ENCODE measurements around the gene FDX2. TPM values are rescaled to one million over a fixed set of nuclear protein-coding genes. Genes with fewer than 3 reads are reported as not detected.

Gene FDX2
- total and polyA plus RNA-seq, 2 of the 13 experiments (the other 11 are each of a cell fraction or from before 2014, with no cell fraction given), result 21.0 to 24.7 TPM

- TF ChIP-seq MXD1 (CRISPR knock-in tag; IDR thresholded peaks at IDR 0.05) (no peak), ZNF670 (CRISPR knock-in tag; IDR thresholded peaks at IDR 0.05; ENCODE audit: borderline replicate concordance) (peak; percentile 18; the same call in 1 of the 2 replicates), ZNF777 (CRISPR knock-in tag; IDR thresholded peaks at IDR 0.05) (peak; percentile 89), ZFP90 (CRISPR knock-in tag; IDR thresholded peaks at IDR 0.05; ENCODE audit: borderline replicate concordance) (0 out of 2 replicates have a peak, but pooled peaks have one; percentile 3), THAP7 (CRISPR knock-in tag; IDR thresholded peaks at IDR 0.05) (0 out of 2 replicates have a peak, but pooled peaks have one; percentile 31), ZNF724P (CRISPR knock-in tag; IDR thresholded peaks at IDR 0.05; ENCODE audit: borderline replicate concordance) (0 out of 2 replicates have a peak, but pooled peaks have one; percentile 23), ZKSCAN5 (CRISPR knock-in tag; IDR thresholded peaks at IDR 0.05) (0 out of 2 replicates have a peak, but pooled peaks have one; percentile 1), ZBTB10 (CRISPR knock-in tag; IDR thresholded peaks at IDR 0.05; ENCODE audit: borderline replicate concordance) (no peak), HNF4A (CRISPR knock-in tag; IDR thresholded peaks at IDR 0.05) (peak; percentile 57), ZNF557 (CRISPR knock-in tag; IDR thresholded peaks at IDR 0.05) (0 out of 2 replicates have a peak, but pooled peaks have one; percentile 49), RBM22 (optimal IDR thresholded peaks at IDR 0.05; ENCODE audit: low read length) (peak; percentile 4), ZSCAN21 (CRISPR knock-in tag; IDR thresholded peaks at IDR 0.05; ENCODE audit: borderline replicate concordance) (0 out of 2 replicates have a peak, but pooled peaks have one; percentile 27), IRF9 (CRISPR knock-in tag; IDR thresholded peaks at IDR 0.05; ENCODE audit: borderline replicate concordance) (peak; percentile 65; the same call in 1 of the 2 replicates), TMF1 (CRISPR knock-in tag; IDR thresholded peaks at IDR 0.05; ENCODE audit: low read depth) (0 out of 2 replicates have a peak, but pooled peaks have one; percentile 36), ZNF317 (CRISPR knock-in tag; IDR thresholded peaks at IDR 0.05) (peak; percentile 45; the same call in 1 of the 2 replicates)
Measured at GRCh38 chr19:10333758-10334587, 18.2 kb upstream of the FDX2 start (continued).
